COLO829 (cell line): ENCODE results near the gene TPST2.

Experiments
- DNase-seq: peaks from one replicate; pipeline ENCODE4 v3.0.0; 2012; ENCODE audit warnings: low spot score

The TPST2 gene

GRCh38 chr22:26579331-26579886, 10.5 kb downstream of the TPST2 start:
- no peak for DNase-seq

GRCh38 chr22:26577081-26577480, 12.9 kb downstream of the TPST2 start:
- DNase-seq = no peak

- no peak for DNase-seq
Observed at GRCh38 chr22:26576026-26576680, 13.8 kb downstream of the TPST2 start.

- DNase-seq = no peak
Observed at GRCh38 chr22:26574001-26574723, 15.8 kb downstream of the TPST2 start.

GRCh38 chr22:26573026-26573662, 16.8 kb downstream of the TPST2 start:
- DNase-seq = no peak

GRCh38 chr22:26570864-26571525, 18.9 kb downstream of the TPST2 start:
- DNase-seq = no peak

- DNase-seq = no peak
Observed at GRCh38 chr22:26570115-26570514, 19.8 kb downstream of the TPST2 start.

GRCh38 chr22:26568207-26568706, 21.7 kb downstream of the TPST2 start:
- no peak for DNase-seq

GRCh38 chr22:26567610-26568009, 22.3 kb downstream of the TPST2 start:
- DNase-seq = no peak

- no peak for DNase-seq
Observed at GRCh38 chr22:26566994-26567393, 22.9 kb downstream of the TPST2 start.

GRCh38 chr22:26565889-26566288, 24.0 kb downstream of the TPST2 start:
- DNase-seq = no peak

GRCh38 chr22:26565181-26565580, 24.8 kb downstream of the TPST2 start:
- no peak for DNase-seq

GRCh38 chr22:26564672-26565071, 25.3 kb downstream of the TPST2 start:
- DNase-seq = no peak

- no peak for DNase-seq
Observed at GRCh38 chr22:26564181-26564580, 25.8 kb downstream of the TPST2 start.

GRCh38 chr22:26563022-26563421, 26.9 kb downstream of the TPST2 start:
- DNase-seq = no peak

GRCh38 chr22:26561756-26562417, 28.0 kb downstream of the TPST2 start:
- no peak for DNase-seq

- no peak for DNase-seq
Observed at GRCh38 chr22:26559961-26560575, 29.9 kb downstream of the TPST2 start.

GRCh38 chr22:26558248-26558895, 31.6 kb downstream of the TPST2 start:
- no peak for DNase-seq

GRCh38 chr22:26556904-26557303, 33.0 kb downstream of the TPST2 start:
- DNase-seq = no peak

- no peak for DNase-seq
Observed at GRCh38 chr22:26555478-26555877, 34.5 kb downstream of the TPST2 start.

- DNase-seq = no peak
Observed at GRCh38 chr22:26554956-26555355, 35.0 kb downstream of the TPST2 start.
